Skeletal muscle satellite cell (primary cell): ENCODE data around the gene TPM1.
A peak's percentile ranks its signal among the peaks of the same experiment; 100 is the strongest.

Source experiments
- H3K27me3 ChIP-seq: 2 replicates; pipeline ENCODE4 v1.7.0; 2013; ENCODE audit warnings: low read length; ENCODE audit not compliant: control insufficient read depth, insufficient read depth
- H3K36me3 ChIP-seq: 2 replicates; pipeline ENCODE4 v1.7.0; 2013; ENCODE audit warnings: mild to moderate bottlenecking, control low read depth, low read length; ENCODE audit not compliant: insufficient read depth
- H3K4me1 ChIP-seq: 2 replicates; pipeline ENCODE4 v1.7.0; 2013; ENCODE audit warnings: low read length; ENCODE audit not compliant: control insufficient read depth, insufficient read depth
- H3K4me2 ChIP-seq: 2 replicates; pipeline ENCODE4 v1.7.0; 2013; ENCODE audit warnings: mild to moderate bottlenecking, low read length
- H3K4me3 ChIP-seq: 2 replicates; pipeline ENCODE4 v1.7.0; 2013; ENCODE audit warnings: low read length
- H3K9ac ChIP-seq: 2 replicates; pipeline ENCODE4 v1.7.0; 2013; ENCODE audit warnings: mild to moderate bottlenecking, low read depth, low read length, moderate library complexity
- H3K9me3 ChIP-seq: replicated peaks from 2 replicates; pipeline ENCODE4 v1.7.0; 2013; ENCODE audit warnings: mild to moderate bottlenecking, control low read depth, low read length

TPM1 gene

GRCh38 chr15:63072023-63072650 is 29.6 kb downstream of the TPM1 start:
- no peak overlapping the region for H3K4me3 ChIP-seq
- no peak overlapping the region for H3K4me2 ChIP-seq
- no peaks in the 10 kb centered on the region for H3K27me3 ChIP-seq
- no peak overlapping the region for H3K9ac ChIP-seq
- peaks cover 54% of the 10 kb centered on the region for H3K36me3 ChIP-seq
- H3K4me1 ChIP-seq: no peaks in the 10 kb centered on the region
- no peaks in the 10 kb centered on the region for H3K9me3 ChIP-seq

DNA sequence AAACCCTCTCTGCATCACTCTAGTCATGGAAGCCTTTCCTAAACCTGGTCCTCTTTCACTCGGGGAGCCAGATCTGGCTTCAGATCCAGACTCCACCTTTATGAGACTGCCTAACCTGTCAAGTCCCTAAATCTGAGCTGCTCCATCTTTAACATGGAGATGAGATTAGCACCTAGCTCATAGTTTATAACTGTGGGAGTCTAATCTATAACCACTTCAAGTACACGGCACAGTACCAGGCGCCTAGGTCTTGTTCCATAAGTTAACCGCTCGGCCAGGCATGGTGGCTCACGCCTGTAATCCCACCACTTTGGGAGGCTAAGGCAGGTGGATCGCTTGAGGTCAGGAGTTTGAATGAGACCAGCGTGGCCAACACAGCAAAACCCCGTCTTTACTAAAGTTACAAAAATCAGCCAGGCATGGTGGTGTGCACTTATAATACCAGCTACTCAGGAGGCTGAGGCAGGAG is 30.3 kb downstream of the TPM1 start:
- H3K4me2 ChIP-seq: no peak overlapping the region
- no peaks in the 10 kb centered on the region for H3K9me3 ChIP-seq
- H3K9ac ChIP-seq: no peak overlapping the region
- peaks cover 47% of the 10 kb centered on the region for H3K36me3 ChIP-seq
- no peaks in the 10 kb centered on the region for H3K27me3 ChIP-seq
- no peak overlapping the region for H3K4me3 ChIP-seq
- H3K4me1 ChIP-seq: no peaks in the 10 kb centered on the region

DNA sequence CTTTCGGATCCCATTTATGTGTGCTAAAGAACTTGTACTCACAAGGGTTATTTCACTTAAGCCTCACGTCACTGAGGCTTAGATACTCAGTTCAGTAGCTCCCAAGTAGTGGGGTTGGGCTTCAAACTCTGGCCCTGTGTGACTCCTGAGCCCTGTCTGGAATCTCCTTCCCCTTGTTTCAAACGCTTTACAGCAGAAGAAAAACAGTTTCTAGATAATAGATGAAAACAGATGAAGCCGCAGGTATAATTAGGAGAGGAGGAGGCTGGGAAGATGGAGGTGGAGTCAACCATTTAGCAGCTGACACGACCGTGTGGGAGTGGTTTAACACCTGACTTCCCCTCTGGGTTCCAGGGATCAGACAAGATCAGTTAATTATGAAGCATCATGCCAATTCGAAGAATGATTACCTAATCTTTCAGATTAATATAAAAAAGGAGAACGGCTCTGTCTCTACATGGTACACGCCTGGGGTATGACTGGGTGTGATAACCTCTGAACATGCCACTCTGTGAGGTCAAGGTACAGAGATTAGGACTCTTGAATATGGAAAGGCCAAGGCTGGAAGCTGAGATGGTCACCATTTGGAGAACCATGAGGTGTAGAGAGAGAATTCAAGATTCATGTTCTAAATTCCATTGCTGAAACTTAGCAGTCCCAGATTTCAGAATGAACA is 31.1 kb downstream of the TPM1 start:
- H3K9ac ChIP-seq: no peak overlapping the region

DNA sequence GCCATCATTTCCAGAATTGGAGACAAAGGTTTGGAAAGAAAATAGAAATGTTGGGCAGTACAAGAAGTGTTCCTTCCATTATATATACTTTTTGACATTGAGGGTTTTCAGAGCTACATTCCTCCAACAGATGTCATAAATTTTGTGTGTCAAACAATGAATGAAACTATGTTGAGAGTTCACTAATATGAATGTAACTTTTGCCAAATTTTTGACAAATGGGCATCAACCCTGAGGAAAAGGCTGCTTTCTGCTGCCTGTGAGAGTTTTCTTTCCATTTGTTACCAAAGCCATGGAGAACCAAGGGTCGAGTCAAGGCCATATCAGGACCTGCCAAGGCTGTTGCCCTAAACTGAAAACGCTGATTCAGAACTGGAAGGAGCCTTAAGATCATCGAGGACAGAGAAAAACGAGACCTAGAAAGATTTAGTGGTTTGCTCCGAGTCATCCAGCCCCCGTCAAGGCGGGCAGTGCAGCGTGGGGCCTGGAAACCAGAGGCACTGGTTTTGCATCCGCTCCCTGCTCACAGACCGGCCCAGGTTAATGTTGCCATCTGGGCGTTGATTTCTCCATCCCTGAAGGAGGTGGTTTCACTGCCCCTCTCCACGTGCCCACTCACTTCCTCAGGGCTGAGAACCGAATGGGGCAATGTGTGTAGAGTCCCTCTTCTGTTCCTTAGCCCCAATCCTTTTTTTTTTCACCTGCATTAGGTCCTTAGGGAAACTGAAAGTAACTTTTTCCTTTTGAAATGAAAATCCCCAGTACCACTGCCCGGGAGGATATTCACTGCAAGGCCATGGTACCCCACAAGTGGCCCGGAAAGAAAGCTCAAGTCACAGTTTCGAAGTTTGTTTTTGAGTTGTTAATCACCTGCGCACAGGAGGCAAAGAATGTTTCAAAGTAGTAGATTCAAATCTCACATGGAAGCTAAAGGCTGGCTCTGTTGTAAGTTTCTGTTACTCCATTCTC is 32.8 kb downstream of the TPM1 start:
- no peak overlapping the region for H3K9ac ChIP-seq
- no peak overlapping the region for H3K4me2 ChIP-seq
- peaks cover 26% of the 10 kb centered on the region for H3K36me3 ChIP-seq
- H3K27me3 ChIP-seq: no peaks in the 10 kb centered on the region
- H3K4me1 ChIP-seq: peaks cover 6% of the 10 kb centered on the region
- no peaks in the 10 kb centered on the region for H3K9me3 ChIP-seq
- H3K4me3 ChIP-seq: no peak overlapping the region

More for the DNA sequence above, 31.1 kb downstream of the TPM1 start:
- H3K4me1 ChIP-seq: no peaks in the 10 kb centered on the region
- H3K4me2 ChIP-seq: no peak overlapping the region
- H3K9me3 ChIP-seq: no peaks in the 10 kb centered on the region
- no peaks in the 10 kb centered on the region for H3K27me3 ChIP-seq
- peaks cover 40% of the 10 kb centered on the region for H3K36me3 ChIP-seq
- H3K4me3 ChIP-seq: no peak overlapping the region

DNA sequence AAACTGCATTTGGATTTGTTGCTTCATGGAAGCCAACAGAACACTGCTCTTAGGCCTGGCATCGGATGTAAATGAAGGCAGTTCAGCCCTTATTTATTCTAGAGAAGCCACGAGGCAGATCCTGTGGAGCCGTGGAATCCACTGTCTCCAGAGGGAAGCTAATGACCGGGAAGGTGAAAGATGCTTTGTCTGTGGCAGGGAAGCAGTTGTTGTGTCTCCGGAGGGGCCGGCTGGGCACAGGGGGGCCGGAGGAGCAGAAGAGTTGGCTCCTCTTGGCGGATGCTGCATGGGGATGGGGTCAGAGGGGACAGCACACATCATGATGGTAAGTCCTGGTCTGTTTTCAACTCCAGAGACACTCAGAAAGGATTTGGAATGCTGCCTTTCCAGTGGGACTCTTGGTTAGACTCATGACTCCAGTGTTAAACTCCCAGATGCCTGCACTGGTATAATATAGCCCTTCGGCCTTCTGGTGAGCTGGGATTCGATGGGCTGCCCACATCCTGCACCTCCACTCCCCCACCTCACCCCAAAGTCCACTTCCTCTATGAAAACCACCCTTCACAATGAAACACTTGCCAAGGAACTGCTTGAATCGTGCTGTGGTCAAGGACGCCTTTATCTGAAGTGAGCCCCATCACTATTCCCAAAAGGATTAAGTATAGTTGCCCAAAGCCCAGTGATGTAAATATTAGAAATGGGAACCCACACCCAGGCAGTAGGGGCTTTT is 33.6 kb downstream of the TPM1 start:
- H3K4me3 ChIP-seq: no peak overlapping the region
- no peak overlapping the region for H3K9ac ChIP-seq
- peaks cover 18% of the 10 kb centered on the region for H3K36me3 ChIP-seq
- H3K4me2 ChIP-seq: no peak overlapping the region
- H3K4me1 ChIP-seq: peaks cover 14% of the 10 kb centered on the region
- H3K27me3 ChIP-seq: no peaks in the 10 kb centered on the region
- no peaks in the 10 kb centered on the region for H3K9me3 ChIP-seq

DNA sequence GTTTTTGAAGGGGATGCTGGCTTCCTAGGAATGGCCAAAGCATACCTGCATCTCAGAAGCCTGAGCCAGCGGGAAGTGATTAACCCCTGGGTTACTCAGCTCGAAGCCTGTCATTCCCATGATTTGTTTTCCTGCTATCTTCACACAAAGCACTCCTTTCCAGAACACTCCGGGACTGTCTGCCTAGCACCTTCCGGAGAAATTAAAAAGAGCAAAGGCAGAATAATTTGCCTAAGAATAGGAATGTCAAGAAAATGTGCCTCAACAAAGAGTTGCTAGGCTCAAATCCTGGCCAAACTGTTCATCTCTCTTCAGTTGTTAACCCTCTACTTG is 34.1 kb downstream of the TPM1 start:
- no peaks in the 10 kb centered on the region for H3K9me3 ChIP-seq
- H3K36me3 ChIP-seq: peaks cover 13% of the 10 kb centered on the region
- no peak overlapping the region for H3K9ac ChIP-seq
- H3K27me3 ChIP-seq: no peaks in the 10 kb centered on the region
- no peak overlapping the region for H3K4me2 ChIP-seq
- peaks cover 14% of the 10 kb centered on the region for H3K4me1 ChIP-seq
- H3K4me3 ChIP-seq: no peak overlapping the region

DNA sequence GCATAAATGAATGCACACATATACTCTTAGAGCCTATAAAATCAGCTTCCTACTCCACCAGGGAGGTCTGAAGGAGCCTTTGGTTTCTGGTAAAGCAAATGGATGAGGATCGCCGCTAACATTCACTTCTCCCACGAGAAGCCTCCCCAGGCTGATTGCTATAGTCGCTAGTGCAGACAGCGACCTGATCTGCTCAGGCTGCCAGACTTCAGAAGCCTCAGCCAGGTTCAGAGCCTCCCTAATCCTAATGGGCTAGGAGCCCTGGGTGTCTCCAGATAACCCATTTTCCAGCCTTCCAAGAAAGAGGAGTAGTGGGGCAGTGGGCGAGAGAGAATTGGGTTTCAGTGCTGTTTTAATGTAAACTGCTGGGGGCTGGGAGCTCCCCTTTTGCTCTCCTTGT is 35.4 kb downstream of the TPM1 start:
- Histone ChIP-seq H3K4me2 (no peak overlapping the region), H3K9ac (no peak overlapping the region), H3K27me3 (no peaks in the 10 kb centered on the region), H3K36me3 (no peaks in the 10 kb centered on the region), H3K9me3 (no peaks in the 10 kb centered on the region), H3K4me1 (peaks cover 14% of the 10 kb centered on the region), H3K4me3 (no peak overlapping the region)

DNA sequence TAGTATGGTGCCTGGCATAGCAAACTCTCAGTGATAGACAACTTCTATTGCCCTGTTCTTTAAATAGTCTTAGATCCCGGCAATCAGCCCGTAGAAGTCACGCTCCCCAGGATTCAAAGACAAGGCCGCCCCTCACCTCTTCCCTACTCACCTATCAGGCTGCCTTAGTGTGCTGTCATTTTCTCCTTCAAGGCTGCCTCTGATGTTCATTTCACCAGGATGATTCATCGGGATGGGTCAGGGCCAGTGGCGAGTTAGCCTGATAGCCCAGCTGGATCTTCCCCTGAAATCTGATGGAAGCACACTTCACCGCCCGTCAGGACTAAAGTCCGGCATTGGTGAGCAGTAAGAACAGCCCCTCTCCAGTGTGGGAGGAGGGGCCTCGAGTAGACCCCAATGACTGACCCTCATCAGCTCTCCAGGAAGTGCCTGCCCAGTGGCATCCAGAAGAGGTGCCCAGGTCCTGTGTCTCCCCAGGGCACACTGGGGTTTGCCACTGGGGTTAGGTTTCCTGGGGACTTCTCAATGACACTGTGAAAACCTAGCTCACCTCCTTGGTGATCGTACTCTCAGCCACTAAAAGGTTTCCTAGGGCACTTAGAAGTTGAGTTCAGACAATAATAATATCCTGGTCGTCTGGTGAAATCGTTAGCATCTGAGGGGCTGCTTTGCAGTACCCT is 37.5 kb downstream of the TPM1 start:
- Histone ChIP-seq H3K9ac (no peak overlapping the region), H3K36me3 (no peaks in the 10 kb centered on the region), H3K9me3 (no peaks in the 10 kb centered on the region), H3K4me3 (no peak overlapping the region), H3K4me2 (peak overlapping the region; percentile 37), H3K27me3 (no peaks in the 10 kb centered on the region), H3K4me1 (peaks cover 14% of the 10 kb centered on the region)

DNA sequence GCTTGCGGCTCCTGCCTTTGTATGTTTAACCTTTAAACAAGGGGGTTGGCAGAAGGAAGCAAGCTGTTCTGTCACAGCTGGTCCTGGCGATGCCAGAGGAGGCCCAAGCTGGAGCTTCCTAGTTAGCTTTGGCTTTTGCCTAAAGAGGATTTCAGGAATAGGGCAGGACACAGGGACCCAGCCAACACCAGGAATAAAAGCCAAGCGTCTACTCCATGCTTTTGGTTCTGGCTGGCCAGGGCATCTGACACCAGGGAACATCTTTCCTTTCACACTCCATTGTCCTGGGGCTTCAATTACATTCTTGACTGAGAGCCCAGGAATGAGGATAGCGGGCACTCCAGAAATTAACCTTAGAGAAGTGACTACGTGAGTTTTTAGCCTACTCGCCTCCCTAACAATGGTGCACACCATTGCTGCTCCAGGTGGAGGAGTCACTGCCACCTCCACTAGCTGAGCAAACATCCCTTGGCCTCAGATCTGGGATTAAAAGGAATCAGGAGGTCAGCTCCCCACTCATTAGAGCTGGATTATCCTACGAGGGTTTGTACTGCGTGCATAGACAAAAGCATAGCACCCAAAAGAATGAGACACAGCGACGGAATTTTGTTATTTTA is 38.2 kb downstream of the TPM1 start:
- Histone ChIP-seq H3K4me1 (peaks cover 14% of the 10 kb centered on the region), H3K4me2 (no peak overlapping the region), H3K27me3 (no peaks in the 10 kb centered on the region), H3K4me3 (no peak overlapping the region), H3K9ac (no peak overlapping the region), H3K9me3 (no peaks in the 10 kb centered on the region), H3K36me3 (no peaks in the 10 kb centered on the region)

- no peaks in the 10 kb centered on the region for H3K27me3 ChIP-seq
- no peaks in the 10 kb centered on the region for H3K36me3 ChIP-seq
- peaks cover 14% of the 10 kb centered on the region for H3K4me1 ChIP-seq
- no peaks in the 10 kb centered on the region for H3K9me3 ChIP-seq
- no peak overlapping the region for H3K9ac ChIP-seq
- no peak overlapping the region for H3K4me3 ChIP-seq
- no peak overlapping the region for H3K4me2 ChIP-seq
These were observed 39.8 kb downstream of the TPM1 start for GRCh38 chr15:63082366-63082765.
